Gastrocnemius medialis (tissue), 4 donors: ENCODE data around the gene WFIKKN1.

Experiments used
- POLR2A ChIP-seq, 2 donors: fragments of 450-650 bp; IDR thresholded peaks; one replicate each; pipeline ENCODE4 v1.6.1; 2017; ENCODE audit warnings: antibody characterized with exemption in 2 of 2, mild to moderate bottlenecking in 2 of 2, moderate library complexity in 2 of 2
- TF ChIP-seq, protein P1 (sequence below), 5 experiments: fragments of 450-650 bp in 3 of 5; fragments of 200-600 bp in 2 of 5; sonication (generic) in 2 of 5; IDR thresholded peaks in 4 of 5; conservative IDR thresholded peaks in 1 of 5; 1 replicate in 4 of 5; 2 replicates in 1 of 5; pipeline ENCODE4 v1.5.1; 2016 to 2019; ENCODE audit warnings: antibody characterized with exemption in 5 of 5, mild to moderate bottlenecking in 3 of 5, moderate library complexity in 3 of 5

DNA sequence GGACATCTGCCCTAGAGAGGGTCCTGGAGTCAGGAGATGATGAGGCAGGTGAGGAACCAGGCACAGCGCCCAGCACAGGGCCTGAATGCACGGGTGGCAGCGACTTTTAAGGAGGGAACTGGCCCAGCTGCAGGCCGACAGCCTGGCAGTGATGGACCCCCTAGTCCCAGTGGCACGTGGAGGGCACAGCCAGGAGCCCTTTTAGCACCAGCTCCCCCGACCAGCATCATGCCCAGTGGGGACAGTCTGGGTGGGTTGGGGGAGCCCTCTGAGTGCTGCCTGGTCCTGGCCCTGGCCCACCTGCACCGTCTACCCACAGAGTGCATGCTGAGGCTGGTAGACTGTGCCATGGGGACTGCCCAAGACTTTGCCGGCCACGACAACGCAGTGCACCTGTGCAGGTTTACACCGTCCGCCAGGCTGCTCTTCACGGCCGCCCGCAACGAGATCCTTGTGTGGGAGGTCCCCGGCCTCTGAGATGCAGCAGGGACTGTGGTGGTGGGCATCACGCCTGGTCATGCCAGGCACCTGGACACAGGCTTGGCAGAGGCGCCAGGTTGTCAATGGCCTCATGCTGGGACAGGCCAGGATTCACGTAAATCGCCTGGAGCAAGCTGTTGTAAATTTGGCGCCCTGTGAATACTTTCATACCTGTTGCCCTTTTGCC lies 36.5 kb downstream of the WFIKKN1 start:
- TF ChIP-seq, protein P1, sequence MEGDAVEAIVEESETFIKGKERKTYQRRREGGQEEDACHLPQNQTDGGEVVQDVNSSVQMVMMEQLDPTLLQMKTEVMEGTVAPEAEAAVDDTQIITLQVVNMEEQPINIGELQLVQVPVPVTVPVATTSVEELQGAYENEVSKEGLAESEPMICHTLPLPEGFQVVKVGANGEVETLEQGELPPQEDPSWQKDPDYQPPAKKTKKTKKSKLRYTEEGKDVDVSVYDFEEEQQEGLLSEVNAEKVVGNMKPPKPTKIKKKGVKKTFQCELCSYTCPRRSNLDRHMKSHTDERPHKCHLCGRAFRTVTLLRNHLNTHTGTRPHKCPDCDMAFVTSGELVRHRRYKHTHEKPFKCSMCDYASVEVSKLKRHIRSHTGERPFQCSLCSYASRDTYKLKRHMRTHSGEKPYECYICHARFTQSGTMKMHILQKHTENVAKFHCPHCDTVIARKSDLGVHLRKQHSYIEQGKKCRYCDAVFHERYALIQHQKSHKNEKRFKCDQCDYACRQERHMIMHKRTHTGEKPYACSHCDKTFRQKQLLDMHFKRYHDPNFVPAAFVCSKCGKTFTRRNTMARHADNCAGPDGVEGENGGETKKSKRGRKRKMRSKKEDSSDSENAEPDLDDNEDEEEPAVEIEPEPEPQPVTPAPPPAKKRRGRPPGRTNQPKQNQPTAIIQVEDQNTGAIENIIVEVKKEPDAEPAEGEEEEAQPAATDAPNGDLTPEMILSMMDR (IDR thresholded peaks at IDR 0.05 in 4 of 5, conservative IDR thresholded peaks at IDR 0.05 in 1 of 5): no peak
- no peak for TF ChIP-seq POLR2A (IDR thresholded peaks at IDR 0.05)
